Measurements from ENCODE around the gene KDM4D.
"Not testable (repeated sequence)": the region's sequence is repeated elsewhere in the genome, so short reads cannot be mapped to it uniquely, and the experiment has no call there.

The KDM4D gene

GRCh38 chr11:94928117-94928990 lies 45.2 kb upstream of the KDM4D start:
- TF ChIP-seq CTCF (IDR thresholded peaks at IDR 0.05; ENCODE audit: low read depth, low read length, missing control alignments), result no peak
- H3K4me3 ChIP-seq (replicated peaks; ENCODE audit: low read depth, low read length), result no peak overlapping the region
- no peak for DNase-seq (ENCODE audit: extremely low read depth, low read depth)

- not testable (repeated sequence) for DNase-seq (ENCODE audit: extremely low read depth, low read depth); H3K4me3 ChIP-seq (replicated peaks; ENCODE audit: low read depth, low read length)
Observed at GRCh38 chr11:94932072-94932471, 41.4 kb upstream of the KDM4D start.

- DNase-seq (ENCODE audit: extremely low read depth, low read depth), result no peak
- no peak overlapping the region for H3K4me3 ChIP-seq (replicated peaks; ENCODE audit: low read depth, low read length)
- no peak for TF ChIP-seq CTCF (IDR thresholded peaks at IDR 0.05; ENCODE audit: low read depth, low read length, missing control alignments)
Observed at GRCh38 chr11:94932503-94932902, 41.0 kb upstream of the KDM4D start.

GRCh38 chr11:94933223-94934130 lies 40.0 kb upstream of the KDM4D start:
- no peak overlapping the region for H3K4me3 ChIP-seq (replicated peaks; ENCODE audit: low read depth, low read length)
- peak; percentile 99 for DNase-seq (ENCODE audit: extremely low read depth, low read depth)
- no peak for TF ChIP-seq CTCF (IDR thresholded peaks at IDR 0.05; ENCODE audit: low read depth, low read length, missing control alignments)

- DNase-seq (ENCODE audit: extremely low read depth, low read depth), result peak; percentile 61
- H3K4me3 ChIP-seq (replicated peaks; ENCODE audit: low read depth, low read length), result no peak overlapping the region
- TF ChIP-seq CTCF (IDR thresholded peaks at IDR 0.05; ENCODE audit: low read depth, low read length, missing control alignments), result no peak
Observed at GRCh38 chr11:94934362-94934761, 39.1 kb upstream of the KDM4D start.

GRCh38 chr11:94934846-94935245 lies 38.7 kb upstream of the KDM4D start:
- no peak for TF ChIP-seq CTCF (IDR thresholded peaks at IDR 0.05; ENCODE audit: low read depth, low read length, missing control alignments)
- DNase-seq (ENCODE audit: extremely low read depth, low read depth), result no peak
- no peak overlapping the region for H3K4me3 ChIP-seq (replicated peaks; ENCODE audit: low read depth, low read length)

All from HFF-Myc (cell line).